Right kidney (tissue), 1 donor: ENCODE data around the gene LAMA5.

Experiments
- DNase-seq: peaks from one replicate; pipeline ENCODE4 v3.0.0-alpha.2; 2016

The LAMA5 gene

DNA sequence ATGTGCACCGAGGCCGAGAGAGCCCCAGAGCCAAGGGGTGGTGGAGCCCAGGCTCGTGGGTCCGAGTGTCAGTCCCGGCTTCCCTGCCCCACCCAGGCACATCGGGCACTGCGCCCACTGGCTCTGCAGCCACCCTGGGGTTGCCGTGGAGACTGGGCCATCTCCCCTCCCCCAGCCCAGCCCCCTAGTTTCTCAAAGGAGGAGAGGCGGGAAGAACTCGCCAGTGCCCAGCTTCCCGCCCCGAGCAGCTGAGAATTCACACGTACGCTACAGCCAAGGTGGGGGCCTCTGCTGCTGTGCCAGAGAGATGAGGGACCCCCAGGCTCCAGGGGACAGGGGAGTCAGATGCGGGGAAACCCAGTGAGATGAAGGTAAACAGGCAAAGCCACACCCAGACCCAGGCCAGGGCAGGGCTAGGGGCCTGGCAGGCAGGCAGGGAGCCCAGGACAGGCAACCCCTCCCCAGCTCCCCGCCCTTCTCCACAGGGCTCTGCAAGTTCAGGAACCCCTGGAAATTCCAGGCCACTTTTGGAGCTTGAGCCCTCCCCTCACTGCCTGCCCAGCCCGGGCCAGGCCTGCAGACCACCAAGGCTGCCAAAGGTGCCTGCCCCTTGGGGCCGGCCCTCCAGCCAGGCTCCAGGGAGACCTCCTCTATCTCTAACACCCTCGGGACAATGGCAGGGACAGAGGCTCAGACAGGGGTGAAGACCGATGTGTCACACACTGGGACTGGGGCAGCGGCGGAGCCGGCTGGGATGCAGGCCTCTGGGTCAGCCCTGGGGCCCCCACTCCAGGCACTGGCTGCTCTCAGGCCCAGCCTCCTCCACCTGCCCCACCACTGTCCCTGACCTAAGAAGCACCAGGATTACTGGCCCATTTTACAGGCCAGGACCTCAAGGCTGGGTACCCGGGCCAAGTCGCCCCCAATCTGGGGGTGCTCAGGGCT, 6.0 kb downstream of the LAMA5 start:
- peak; percentile 25 for DNase-seq

DNA sequence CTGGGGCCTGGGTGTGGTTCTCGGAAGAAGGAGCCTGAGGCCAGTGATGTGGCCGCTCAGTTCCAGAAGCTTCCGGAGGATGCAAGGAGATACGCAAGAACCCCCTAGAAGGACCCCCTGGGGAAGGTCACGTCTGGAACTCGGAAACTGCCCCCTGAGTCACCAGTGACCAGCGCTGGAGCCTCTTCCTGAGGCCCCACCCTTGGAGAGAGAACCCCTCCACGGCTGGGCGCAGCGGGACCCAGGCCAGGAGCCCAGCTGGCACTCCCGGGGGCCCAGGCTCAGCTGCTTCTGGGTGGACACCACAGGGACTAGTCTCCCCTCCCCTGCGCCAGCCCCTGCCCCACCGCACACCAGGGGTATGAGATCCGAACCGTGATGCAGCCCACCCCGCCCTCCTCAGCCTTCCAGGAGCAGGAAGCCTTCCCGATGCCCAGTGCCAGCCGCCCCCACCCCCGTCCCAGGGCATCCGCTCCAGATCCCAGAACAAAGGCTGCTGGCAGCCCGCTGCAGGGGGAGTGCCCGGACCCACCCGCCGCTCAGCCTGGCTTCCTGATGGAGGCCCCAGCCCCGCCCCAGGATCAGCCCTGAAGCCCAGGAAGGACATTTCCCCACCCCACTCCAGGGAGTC, 7.5 kb downstream of the LAMA5 start:
- DNase-seq, result no peak

- DNase-seq, result peak; percentile 56
These were observed 8.0 kb downstream of the LAMA5 start for GRCh38 chr20:62359043-62359490.

GRCh38 chr20:62358171-62359042, 8.7 kb downstream of the LAMA5 start:
- DNase-seq, result peak; percentile 49

- DNase-seq, result no peak
These were observed 9.4 kb downstream of the LAMA5 start for GRCh38 chr20:62357681-62358080.

DNA sequence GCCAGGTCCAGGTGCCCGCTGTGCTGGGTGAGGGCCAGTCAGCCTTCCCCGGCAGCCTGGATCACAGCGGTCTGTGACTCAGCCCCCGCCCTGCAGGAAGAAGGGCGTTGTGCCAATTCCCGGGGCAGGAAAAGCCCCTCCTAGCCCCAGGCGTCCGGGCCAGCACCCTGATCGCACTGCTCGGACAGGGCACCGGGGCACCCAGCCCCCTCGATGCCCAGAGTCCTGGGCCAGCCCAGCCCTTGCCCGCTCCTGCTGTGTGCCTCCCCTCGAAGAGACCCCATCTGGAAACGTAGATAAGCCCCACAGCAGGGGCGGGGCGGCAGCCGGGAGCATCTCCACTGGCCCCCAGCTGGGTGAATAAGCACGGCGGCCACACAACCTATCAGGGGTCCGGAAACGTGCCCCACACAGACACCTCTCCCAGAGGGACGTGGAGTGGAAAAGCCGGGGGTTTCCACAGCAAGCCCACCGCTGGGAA, 9.9 kb downstream of the LAMA5 start:
- peak; percentile 13 for DNase-seq

GRCh38 chr20:62356589-62357186, 10.4 kb downstream of the LAMA5 start:
- DNase-seq, result no peak

DNA sequence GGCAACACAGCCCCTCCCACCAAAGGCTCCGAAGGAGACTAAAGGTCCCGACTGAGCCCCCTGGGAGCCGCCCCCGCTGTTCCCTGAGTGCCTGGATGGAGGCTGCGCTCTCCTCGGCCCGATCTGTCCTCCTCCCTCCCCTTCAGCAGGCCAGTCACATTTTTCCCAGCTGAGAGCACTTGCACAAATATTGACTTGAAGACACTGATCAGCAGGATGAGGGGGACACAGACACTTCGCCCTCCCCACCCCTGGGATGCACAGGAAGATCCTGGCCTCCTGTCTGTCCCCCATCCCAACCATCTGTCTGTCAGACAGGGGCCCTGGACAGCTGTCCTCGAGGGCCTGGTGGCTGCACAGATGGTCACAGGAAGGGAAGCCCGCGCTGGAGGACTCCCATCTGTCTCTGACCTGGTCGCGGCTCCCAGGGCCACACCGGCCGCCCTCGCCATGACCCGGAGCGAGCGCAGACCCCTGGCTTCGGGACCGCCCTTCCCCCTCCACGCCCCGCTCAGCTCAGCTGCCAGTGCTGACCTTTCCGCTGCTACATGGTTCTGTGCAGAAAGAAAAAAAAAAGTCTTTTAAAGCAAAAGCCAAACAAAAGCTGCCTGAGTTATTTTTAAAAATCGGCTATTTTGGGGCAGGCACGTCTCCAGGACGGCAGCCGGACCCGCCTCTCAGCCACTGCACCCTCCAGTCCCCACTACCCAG, 11.1 kb downstream of the LAMA5 start:
- peak; percentile 64 for DNase-seq

DNA sequence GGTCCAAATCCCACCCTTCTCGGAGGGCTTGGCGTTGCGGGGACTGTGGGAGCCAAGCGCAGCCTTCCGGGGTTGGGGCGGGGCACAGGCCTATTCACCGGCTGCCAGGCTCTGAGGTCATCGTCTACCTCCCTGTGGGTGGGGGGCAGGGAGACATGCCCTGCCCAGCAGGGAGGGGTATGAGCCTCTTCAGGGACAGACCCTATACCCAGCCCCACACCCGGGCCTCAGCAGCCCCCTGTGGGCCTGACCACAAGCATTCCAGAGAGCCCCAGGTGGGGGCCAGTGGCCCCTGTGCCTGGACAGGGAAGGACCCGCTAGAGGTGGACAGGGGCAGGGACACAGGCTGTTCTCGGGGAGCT, 11.6 kb downstream of the LAMA5 start:
- DNase-seq, result peak; percentile 58

DNA sequence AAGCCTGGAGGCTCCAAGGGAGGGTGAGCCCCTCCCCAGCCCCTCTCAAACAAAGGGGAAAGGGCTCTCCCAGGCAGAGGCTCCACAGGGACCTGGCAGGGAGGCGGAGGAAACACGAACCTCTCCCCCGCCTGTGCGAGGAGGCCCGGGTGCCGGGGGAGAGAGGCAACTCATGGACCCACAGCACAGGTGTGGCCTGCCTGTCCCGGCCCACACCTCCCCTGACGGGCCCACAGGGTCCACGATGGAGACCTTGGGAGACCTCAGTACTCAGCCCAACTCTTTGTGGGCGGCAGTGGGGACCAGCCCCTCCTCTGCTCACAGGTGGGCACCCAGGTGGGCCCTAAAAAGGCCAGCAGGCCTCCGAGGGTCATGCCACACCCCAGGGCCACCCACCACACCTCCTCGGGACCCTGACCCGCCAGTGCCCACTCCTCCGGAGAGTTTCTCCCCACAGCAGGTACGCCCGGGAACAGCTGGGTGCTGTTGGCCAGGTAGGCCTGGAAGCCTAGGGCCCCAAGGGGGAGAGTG, 12.2 kb downstream of the LAMA5 start:
- no peak for DNase-seq

DNA sequence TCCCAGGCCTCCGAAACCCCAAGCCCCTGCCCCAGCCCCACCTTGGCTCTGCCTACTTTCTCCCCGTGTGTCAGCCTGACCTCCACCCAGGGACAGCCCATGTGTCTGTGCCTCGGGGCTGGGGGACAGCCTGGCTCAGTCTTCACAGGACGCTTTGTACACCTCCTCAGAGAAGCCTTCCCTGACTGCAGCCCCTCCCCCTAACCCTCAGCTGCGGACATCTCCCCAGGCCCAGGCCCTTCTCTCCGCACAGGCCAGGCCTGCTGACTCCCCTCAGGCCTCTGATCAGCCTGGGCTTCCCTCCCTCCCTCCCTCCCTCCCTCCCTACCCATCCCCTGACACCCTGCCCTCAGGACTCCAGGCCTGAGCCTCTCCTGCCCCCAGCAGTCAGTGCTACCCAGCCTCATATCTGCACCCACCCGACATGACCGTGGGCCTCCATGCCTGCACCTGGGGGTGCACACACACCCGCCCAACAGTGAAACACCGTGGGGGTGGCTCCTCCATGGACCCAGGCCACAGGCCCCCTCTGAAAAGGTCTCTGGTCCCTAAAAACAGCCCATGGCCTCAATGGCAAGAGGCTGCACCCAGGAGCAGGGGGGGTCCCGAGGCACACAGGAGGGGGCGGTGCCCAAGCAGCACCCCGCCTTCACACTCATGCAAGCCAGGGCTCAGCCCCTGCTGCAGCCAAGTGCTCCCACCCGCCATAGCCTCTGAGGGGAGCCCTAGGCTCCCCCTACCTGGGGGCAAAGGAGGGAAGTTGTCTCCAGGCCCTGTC, 12.9 kb downstream of the LAMA5 start:
- DNase-seq, result no peak

DNA sequence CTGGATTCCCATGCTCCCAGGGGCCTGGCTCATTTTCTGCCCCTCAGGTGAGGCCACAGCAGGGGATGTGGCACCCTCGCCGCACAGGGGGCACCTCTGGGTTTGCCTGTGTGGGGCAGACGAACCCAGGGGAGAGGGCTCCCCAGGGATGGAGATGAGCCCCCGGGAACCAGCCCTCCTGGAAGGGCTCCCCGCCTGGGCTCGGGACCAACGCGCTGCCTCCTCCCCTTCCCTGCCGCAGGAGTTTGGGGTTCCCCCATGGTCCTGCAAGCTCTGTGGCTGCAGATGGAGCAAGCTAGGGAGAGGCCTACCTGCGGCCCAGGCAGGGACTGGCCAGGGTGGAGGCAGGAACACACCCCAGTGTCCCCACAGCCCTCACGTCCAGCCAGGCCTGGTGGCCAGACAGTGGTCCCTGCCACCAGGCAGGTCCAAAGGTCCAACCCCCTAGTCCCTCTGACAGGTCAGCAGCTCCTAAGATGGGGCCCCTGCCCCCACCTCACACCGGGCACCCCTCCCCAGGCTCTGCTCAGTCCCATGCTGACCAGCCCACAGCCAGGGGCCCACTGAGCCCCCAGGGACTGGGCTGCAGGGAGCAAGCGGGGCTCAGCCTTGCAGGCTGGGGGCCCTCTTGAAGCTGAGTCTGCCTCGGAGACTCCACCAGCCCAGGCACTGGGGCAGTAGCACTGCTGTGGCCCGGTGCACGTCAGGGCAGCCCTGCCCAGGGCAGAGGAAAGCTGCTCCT, 13.7 kb downstream of the LAMA5 start:
- no peak for DNase-seq

- no peak for DNase-seq
These were observed 14.5 kb downstream of the LAMA5 start for GRCh38 chr20:62352402-62353288.

DNA sequence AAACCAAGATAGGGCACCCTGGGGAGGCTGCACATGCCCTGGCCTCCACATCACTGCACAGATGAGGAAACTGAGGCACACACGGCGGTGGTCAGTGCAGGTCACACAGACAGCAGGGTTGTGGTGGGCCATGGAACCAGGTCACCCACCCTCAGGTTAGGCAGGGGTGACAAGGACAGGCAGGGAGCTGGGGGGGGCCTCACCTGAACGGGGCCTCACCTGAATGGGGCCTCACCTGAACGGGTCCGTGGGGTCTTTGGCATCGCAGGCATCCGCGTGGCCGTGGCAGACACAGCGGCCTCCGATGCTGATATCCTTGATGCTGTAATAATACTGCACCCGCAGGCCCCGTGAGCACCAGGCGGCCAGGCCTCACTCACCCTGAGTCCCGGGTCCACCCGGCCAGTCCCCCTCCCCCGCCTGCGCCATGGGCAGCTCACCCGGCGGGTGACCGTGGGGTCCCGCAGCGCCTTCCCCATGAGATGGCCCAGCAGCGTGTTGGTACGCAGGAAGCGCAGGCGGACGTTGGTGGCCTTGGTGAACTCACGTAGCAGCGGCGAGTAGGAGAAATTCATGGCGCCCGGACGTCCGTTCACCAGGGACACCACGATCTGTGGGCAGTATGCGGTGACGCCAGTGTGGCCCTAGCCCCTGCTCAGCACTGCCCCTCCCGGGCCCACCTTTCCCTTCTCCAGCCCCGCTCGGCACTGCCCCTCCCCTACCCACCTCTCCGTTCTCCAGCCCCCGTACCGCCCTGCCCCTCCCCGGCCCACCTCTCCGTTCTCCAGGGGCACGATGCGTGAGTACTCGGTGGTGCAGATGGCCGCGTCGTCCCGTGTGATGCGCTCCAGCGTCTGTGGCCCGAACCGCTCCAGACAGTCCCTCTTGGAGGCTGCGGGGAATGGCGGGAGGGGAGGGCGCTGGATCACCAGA, 15.4 kb downstream of the LAMA5 start:
- DNase-seq, result no peak

GRCh38 chr20:62350629-62351422, 16.3 kb downstream of the LAMA5 start:
- DNase-seq, result no peak

DNA sequence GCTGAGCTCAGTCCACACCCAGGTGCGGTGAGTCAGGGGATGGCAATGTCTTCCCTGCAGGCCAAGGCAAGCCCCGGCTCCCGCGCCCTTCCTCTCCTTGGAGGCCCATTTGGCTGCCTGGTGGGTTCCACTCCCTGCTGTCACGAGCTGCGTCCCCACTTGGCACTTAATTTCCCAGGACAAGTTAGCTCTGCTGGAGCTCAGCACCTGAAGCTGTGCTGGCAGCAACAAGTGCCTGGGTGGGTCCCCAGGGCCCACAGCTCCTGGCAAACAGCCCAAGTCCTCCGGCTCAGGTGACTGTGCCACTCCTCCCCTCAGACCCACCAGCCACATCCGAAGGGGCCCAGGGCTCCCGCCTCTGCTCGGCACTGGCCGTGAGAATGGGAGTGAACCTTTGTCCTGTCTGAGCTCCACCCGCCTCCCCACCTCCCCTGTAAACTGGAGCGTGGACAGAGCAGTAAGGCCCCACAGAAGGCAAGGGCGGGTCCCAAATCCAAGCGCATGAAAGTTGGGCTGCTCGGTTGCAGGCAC, 16.9 kb downstream of the LAMA5 start:
- DNase-seq, result no peak
